MM.1S (cell line): Measurements from ENCODE around the gene ARAP2.

Source experiments
- CTCF ChIP-seq: fragments of 300-600 bp; sonication (generic); IDR thresholded peaks from 2 replicates; pipeline ENCODE4 v1.5.1; 2016; ENCODE audit warnings: antibody characterized with exemption, low read length, mixed read lengths
- EZH2 ChIP-seq: fragments of 300-600 bp; sonication (generic); optimal IDR thresholded peaks from 2 replicates; pipeline ENCODE3; 2017; ENCODE audit warnings: low read depth, mild to moderate bottlenecking, antibody characterized with exemption, low read length, mixed read lengths

DNA sequence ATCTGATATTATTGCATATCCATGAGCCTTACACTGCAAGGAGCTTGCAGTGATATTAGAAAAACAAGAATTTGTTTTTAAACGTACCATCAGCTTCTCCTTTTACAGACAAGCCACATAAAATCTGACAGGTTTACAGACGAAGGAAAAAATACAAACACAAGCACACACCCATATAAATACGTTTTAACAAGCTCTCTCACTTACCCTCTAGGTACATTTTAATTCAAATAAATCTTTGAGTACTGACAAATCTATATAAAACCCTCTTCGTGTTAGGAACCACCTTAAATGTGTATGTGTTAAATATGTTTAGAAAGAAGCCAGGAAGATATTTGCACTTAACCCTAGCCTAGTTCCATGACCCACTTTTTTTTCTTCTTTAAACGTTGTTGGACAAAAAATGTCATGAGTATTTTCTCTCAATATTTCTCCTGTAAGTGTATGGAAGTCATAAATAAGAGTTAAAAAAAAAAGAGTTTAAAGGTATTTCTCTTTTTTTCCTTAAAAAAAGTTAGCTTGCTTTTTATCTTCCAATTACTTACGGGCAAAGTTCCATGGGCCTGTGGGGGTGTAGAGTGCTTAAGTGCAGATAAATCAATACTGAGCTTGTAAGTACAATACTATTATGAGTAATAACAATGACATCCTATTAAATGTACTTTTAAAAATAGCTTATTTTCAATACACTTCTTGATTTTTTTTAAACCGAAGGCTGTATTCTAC lies 1.5 kb downstream of the ARAP2 start:
- TF ChIP-seq CTCF = no peak
- TF ChIP-seq EZH2 = no peak
